Suprapubic skin (tissue), 3 donors: Measurements from ENCODE around the gene ATP11B.

Source experiments
- EP300 ChIP-seq: sonication (generic); formaldehyde crosslinking; IDR thresholded peaks from one replicate; pipeline ENCODE4 v1.6.1; 2017; ENCODE audit warnings: antibody characterized with exemption
- TF ChIP-seq, protein P1 (sequence below), 2 donors: fragments of 200-600 bp in 1 of 2; fragments of 450-650 bp in 1 of 2; sonication (generic) in 1 of 2; IDR thresholded peaks; one replicate each; pipeline ENCODE4 v1.5.1; 2016 to 2019; ENCODE audit warnings: antibody characterized with exemption in 2 of 2, mild to moderate bottlenecking in 1 of 2, moderate library complexity in 1 of 2

DNA sequence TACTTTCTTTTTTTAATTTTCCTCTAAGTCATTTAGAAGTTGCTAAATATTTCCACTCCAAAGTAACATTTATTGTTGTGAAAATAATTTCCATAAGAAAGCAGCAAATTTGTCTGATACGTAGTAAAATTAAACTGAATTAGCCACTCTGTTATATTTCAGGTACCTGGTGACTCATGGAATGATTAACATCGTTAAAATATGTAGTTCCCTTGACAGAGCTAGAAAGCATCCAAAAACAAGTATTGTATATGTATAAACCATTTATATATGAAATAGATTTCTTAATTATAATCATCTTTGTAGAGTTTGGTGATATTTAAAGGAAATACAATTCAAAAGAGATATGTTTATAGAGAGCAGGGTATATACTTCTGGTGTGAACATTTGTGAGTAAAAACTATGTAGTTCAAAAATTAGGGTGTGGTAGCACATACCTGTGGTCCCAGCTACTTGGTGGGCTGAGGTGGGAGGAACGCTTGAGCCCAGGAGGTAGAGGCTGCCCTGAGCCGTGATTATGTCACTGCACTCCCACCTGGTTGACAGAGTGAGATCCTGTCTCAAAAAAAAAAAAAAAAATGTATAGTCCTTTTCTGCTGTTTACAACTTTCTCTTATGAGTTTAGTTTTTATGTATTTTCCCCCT, 36.6 kb downstream of the ATP11B start:
- TF ChIP-seq, protein P1, sequence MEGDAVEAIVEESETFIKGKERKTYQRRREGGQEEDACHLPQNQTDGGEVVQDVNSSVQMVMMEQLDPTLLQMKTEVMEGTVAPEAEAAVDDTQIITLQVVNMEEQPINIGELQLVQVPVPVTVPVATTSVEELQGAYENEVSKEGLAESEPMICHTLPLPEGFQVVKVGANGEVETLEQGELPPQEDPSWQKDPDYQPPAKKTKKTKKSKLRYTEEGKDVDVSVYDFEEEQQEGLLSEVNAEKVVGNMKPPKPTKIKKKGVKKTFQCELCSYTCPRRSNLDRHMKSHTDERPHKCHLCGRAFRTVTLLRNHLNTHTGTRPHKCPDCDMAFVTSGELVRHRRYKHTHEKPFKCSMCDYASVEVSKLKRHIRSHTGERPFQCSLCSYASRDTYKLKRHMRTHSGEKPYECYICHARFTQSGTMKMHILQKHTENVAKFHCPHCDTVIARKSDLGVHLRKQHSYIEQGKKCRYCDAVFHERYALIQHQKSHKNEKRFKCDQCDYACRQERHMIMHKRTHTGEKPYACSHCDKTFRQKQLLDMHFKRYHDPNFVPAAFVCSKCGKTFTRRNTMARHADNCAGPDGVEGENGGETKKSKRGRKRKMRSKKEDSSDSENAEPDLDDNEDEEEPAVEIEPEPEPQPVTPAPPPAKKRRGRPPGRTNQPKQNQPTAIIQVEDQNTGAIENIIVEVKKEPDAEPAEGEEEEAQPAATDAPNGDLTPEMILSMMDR (IDR thresholded peaks at IDR 0.05): no peak
- TF ChIP-seq EP300: no peak
